ENCODE data around the gene SPTB.

Gene SPTB

DNA sequence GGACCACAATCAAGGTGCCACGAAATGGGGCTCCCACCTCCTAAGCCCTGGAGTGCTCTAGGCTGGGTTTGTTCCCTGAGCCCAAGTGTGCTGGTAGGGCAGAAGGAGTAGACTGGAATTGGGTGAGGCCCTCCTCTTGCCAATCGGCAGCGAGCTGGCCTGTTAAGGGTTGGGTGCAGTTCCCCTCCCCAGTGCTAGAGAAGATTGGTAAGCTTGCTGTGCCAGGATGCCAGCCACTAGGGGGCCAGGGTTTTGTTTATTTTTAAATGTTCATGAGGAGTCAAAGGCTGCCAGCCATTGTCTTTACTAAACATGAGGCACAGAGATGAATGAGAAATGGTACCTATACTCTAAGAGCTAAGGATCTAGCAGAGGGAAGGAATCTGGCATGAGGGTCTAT is 79.7 kb downstream of the SPTB start:
- H3K27ac ChIP-seq = no peak overlapping the region

GRCh38 chr14:64799555-64799954 is 80.2 kb downstream of the SPTB start:
- no peak overlapping the region for H3K4me3 ChIP-seq

More for the DNA sequence above, 79.7 kb downstream of the SPTB start:
- no peak overlapping the region for H3K4me3 ChIP-seq

GRCh38 chr14:64796369-64796768 is 83.3 kb downstream of the SPTB start:
- Histone ChIP-seq H3K27ac (no peak overlapping the region), H3K4me3 (no peak overlapping the region)

More at GRCh38 chr14:64799555-64799954, 80.2 kb downstream of the SPTB start:
- no peak overlapping the region for H3K27ac ChIP-seq

- H3K27ac ChIP-seq = no peak overlapping the region
- no peak overlapping the region for H3K4me3 ChIP-seq
These were observed 83.8 kb downstream of the SPTB start for GRCh38 chr14:64795921-64796320.

DNA sequence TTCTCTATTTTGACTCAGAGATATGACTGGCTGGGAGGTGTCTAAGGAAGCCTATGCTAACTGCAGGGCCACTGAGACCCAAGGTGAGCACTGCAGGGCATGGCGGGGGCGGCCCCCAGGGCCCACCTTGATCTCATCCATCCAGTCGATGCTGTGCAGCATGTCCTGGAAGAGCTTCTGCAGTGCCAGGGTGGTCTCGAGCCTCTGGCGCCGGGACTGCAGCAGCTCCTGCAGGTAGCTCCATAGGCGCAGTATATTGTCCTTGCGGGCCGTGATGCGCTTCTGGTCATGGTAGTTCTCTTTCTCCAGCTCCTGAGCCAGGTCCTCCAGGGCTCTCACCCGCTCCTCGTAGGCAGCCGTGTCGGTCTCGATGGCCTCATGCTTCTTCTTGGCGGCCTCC is 84.5 kb downstream of the SPTB start:
- no peak overlapping the region for H3K4me3 ChIP-seq
- H3K27ac ChIP-seq = no peak overlapping the region

- no peak overlapping the region for H3K4me3 ChIP-seq
- H3K27ac ChIP-seq = no peak overlapping the region
These were observed 86.7 kb downstream of the SPTB start for GRCh38 chr14:64792871-64793560.

GRCh38 chr14:64792231-64792630 is 87.5 kb downstream of the SPTB start:
- no peak overlapping the region for H3K27ac ChIP-seq
- H3K4me3 ChIP-seq = no peak overlapping the region

- H3K4me3 ChIP-seq = no peak overlapping the region
- no peak overlapping the region for H3K27ac ChIP-seq
These were observed 89.2 kb downstream of the SPTB start for GRCh38 chr14:64790478-64790877.

- Histone ChIP-seq H3K4me3 (no peak overlapping the region), H3K27ac (no peak overlapping the region)
These were observed 90.0 kb downstream of the SPTB start for GRCh38 chr14:64789696-64790095.

DNA sequence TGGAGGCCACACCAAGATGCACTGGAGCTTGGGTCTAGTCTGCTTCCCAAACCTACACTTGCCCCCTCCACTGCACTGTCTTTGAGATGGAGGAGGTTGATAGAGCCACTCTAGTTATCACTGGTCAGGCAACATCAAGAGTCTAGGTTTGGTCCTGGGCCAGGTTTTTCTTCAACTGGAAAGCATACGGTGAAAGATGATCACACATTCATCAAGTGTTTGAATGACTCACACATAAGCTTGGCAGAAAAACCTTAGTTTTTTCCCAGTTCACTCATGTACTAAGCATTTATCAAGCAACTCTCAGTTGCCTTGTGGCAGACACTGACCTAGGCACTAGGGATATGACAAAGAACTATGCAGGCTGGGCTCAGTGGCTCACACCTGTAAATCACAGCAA is 91.0 kb downstream of the SPTB start:
- no peak overlapping the region for H3K27ac ChIP-seq
- H3K4me3 ChIP-seq = no peak overlapping the region

- H3K27ac ChIP-seq = no peak overlapping the region
- H3K4me3 ChIP-seq = no peak overlapping the region
These were observed 92.1 kb downstream of the SPTB start for GRCh38 chr14:64787619-64788018.

DNA sequence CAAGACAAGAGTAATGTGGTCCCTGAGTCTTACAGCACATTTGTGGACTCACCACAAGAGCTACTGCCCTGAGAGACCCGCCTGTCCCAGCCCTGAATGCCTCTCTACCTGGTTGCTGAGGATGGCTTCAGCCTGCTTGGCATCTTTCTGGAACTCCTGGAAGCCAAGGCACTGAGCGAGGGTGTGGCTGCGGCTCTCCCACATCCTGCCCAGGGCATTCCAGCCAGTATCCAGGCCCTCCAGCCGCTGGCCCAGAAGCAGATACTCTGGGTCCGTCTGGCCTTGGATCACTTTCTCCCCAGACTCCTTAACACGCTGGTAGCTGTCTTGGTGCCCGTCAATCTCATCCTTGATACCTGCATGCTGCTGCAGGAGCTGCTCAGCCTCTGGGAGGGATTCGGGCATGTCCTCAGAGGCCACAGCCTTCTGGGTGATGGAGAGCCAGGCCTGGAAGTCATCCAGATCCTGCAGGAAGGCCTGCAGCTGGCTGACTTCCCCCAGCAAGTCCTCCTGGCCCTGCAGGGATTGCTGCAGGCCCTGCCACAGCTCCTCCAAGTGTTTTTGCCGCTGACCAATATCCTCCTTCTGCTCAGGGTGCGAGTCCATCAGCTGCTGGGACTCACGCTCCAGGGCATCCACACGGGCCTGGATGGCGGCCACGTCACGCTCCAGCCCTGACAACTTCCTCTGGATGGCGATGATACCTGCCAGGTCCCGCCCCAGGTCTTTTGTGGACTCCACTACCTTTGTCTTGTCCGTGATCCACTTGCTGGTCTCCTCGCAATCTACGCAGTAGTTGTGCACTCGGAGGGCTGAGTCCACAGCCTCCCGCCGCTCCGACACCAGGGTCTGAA is 93.2 kb downstream of the SPTB start:
- Histone ChIP-seq H3K4me3 (no peak overlapping the region), H3K27ac (no peak overlapping the region)

DNA sequence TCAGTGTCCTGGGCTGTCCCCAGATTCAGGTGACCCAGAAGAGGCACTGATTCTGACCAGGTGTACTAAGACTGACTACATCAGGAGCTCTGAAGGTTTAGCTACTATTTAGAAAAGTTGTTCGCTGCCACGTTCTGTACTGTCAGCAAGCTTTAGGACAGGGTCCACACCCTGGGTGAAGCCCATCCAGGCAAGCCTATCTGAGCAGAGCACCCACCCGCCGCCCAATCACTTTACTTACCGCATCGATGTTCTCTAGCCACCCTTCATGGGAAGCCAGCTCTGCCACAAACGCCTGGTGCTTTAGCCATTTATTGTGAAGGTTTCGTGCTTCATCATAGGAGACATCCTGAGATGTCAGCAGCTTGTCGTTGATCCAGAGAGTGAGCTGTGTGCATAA is 95.7 kb downstream of the SPTB start:
- no peak overlapping the region for H3K27ac ChIP-seq
- H3K4me3 ChIP-seq = no peak overlapping the region

DNA sequence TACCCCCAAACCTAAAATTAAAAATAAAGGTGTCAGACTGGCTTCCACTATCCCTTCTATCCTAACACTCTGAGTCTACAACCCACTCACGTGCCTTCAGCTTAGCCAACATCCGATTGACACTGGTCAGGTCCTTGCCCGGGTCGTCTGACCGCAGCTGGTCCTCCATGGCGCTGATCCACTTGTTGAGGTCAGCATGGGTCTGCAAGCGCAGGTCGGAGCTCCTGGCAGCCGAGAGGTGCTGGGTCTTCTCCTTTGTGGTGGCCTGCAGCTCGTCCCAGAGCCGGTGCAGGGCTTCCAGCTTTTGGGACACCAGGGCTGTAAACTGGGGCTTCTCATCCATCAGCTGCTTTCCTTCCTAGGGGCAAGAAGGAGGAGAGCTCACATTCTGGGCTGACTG is 97.5 kb downstream of the SPTB start:
- Histone ChIP-seq H3K4me3 (no peak overlapping the region), H3K27ac (no peak overlapping the region)

- H3K27ac ChIP-seq = no peak overlapping the region
- no peak overlapping the region for H3K4me3 ChIP-seq
These were observed 100.2 kb downstream of the SPTB start for GRCh38 chr14:64779472-64779871.

DNA sequence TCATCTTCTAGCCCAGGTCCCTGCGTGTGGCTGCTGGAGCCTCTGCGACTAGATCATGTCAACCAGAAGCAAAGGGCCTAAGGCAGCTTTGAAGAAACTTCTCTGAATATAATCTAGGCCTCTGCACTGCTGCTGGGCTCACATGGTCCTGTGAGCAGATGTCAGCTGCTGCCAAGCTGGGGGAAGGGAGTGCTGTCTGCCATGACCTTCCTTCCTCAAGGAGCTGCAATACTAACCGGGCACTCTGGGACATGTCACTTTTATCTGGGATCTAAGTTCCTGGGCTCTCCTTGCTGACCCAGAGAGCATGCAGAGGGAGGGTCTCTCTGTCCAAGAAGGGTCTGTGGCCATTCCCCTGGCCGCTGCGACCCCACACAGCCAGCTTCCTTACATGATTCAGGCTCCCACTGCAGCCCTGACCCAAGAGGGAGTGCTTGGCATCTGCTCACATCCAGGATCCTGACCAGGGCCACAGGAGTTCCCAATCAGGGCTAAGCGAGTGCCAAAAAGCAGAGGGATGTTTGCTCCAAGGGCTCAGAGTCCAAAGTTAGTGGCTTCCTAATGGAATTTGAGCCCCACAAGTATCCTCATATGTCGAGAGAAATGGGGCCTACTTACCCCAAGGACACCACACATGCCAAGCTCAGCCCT is 101.5 kb downstream of the SPTB start:
- no peak overlapping the region for H3K4me3 ChIP-seq
- no peak overlapping the region for H3K27ac ChIP-seq

DNA sequence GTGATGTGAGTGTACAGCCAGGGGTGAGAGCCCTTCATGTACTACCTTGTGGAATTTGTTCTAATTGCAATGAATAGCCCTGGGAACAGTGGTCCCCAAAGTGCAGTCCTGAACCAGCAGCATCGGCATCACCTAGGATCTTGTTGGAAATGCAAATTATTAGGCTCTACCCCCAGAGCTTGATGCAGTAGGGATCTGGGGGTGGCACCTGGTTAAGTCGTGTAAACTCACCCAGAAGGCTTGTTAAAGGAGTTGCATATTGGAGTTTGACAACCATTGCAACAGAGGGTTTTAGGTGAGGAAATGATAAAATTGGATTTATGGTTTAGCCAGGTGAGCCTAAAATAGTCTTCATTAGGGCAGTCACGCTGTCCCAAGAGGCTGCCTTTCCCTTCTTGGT is 102.2 kb downstream of the SPTB start:
- no peak overlapping the region for H3K4me3 ChIP-seq
- no peak overlapping the region for H3K27ac ChIP-seq

DNA sequence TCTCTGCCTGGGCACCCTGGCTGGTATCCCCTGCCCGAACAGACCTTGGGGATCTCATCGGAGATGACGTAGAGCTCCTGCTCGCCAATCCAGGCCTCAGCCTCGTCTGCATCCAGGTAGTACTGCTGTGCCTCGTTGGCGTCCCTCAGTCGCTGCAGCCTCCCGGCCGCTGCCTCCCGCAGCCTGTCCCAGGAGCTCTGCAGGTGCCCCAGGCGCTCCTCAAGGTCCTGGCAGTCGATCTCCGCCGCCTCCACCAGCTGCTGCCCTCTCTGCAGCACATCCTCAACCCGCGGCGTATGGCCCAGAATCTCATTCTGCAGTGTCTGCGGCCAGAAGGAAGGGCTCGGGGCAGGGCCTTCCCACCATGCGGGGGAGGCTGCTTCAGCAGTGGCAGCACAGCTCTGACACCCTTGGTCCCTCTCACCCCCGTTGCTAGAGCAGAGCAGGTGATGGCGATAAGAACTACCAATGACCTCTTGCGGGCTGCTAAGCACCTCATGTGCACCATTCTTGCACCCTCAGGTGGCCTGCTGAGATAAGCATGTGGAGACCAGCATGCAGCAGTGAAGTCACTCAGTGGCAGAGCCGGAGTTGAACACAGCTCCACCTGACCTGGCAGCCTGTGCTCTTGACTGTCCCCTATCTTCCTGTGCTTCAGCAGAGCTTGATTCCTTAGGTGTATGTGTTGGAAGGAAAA is 104.5 kb downstream of the SPTB start:
- Histone ChIP-seq H3K27ac (no peak overlapping the region), H3K4me3 (no peak overlapping the region)

DNA sequence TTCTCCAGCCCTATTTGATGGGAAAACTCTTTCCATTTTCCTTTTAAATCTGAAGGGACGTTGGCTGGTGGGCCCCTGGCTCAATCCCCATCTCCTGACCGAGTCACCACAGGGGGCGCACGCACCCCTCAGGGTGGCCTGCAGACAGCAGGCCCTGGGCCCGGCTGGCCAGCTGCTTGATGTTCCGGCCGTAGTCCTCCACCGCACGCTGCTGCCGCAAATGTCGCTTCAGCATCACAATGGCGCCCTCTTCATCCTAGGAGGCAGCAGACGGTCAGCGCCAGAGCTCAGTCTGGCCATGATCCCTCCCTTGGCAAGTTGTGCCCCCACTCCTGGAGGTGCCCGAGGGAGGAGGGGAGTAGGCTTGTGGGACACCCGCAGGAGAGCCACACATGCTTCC is 105.4 kb downstream of the SPTB start:
- Histone ChIP-seq H3K27ac (no peak overlapping the region), H3K4me3 (no peak overlapping the region)

DNA sequence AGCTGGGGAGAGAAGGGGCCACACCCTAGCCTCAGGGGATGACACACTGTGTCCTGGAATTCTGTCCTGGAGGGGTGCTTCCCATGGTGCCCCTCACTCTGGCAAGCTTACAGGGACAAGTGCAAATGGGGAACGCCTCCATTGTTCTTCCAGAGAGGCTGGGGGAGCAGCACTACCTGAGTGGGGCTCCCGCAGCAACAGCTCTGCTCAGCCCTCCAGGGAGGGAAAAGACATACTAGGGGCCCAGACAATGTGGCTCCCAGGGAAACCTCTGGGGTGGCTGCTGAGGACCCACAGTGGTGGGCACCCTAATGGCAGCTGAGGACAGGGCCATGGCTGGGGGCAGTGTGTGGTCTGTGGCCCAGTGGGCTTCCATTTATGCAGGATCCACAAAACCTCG is 106.1 kb downstream of the SPTB start:
- H3K27ac ChIP-seq = no peak overlapping the region
- H3K4me3 ChIP-seq = no peak overlapping the region

Measured in skin epidermis (tissue), 12 donors.